ENCODE results near the gene ESRP2.

DNA sequence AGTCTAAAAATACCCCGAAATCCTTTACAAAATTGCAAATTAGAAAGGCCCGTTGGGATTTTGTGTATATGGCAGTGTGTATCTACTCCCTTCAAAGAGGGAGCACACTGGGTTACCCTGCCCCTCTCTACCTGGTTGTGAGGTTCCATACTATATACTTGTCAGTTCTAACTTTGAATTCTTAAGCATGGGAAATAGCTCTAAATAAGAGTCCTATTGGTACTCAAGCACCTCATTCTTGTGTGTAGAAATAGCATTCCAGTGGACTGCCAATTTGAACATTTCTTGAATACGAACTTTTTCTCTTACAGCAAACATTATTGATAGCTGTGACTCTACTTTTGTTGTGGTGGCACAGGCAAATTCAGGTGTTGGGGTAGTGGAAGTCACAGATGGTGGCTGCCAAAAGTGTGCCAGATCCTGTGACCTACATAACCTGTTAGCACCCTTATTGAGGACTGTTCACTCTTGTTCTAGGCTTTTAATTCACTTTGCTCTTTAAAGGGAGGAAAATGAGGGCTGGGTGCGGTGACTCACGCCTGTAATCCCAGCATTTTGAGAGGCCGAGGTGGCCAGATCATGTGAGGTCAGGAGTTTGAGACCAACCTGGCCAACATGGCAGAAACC is 16.1 kb downstream of the ESRP2 start:
- TF ChIP-seq, protein P1, sequence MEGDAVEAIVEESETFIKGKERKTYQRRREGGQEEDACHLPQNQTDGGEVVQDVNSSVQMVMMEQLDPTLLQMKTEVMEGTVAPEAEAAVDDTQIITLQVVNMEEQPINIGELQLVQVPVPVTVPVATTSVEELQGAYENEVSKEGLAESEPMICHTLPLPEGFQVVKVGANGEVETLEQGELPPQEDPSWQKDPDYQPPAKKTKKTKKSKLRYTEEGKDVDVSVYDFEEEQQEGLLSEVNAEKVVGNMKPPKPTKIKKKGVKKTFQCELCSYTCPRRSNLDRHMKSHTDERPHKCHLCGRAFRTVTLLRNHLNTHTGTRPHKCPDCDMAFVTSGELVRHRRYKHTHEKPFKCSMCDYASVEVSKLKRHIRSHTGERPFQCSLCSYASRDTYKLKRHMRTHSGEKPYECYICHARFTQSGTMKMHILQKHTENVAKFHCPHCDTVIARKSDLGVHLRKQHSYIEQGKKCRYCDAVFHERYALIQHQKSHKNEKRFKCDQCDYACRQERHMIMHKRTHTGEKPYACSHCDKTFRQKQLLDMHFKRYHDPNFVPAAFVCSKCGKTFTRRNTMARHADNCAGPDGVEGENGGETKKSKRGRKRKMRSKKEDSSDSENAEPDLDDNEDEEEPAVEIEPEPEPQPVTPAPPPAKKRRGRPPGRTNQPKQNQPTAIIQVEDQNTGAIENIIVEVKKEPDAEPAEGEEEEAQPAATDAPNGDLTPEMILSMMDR (IDR thresholded peaks at IDR 0.05) = no peak
- TF ChIP-seq EZH2 (IDR thresholded peaks at IDR 0.05) = no peak
- no peak for TF ChIP-seq EZH2phosphoT487 (IDR thresholded peaks at IDR 0.05)
